ENCODE data around the gene WDR26.
"Not testable (repeated sequence)": the region's sequence is repeated elsewhere in the genome, so short reads cannot be mapped to it uniquely, and the experiment has no call there.

The WDR26 gene

DNA sequence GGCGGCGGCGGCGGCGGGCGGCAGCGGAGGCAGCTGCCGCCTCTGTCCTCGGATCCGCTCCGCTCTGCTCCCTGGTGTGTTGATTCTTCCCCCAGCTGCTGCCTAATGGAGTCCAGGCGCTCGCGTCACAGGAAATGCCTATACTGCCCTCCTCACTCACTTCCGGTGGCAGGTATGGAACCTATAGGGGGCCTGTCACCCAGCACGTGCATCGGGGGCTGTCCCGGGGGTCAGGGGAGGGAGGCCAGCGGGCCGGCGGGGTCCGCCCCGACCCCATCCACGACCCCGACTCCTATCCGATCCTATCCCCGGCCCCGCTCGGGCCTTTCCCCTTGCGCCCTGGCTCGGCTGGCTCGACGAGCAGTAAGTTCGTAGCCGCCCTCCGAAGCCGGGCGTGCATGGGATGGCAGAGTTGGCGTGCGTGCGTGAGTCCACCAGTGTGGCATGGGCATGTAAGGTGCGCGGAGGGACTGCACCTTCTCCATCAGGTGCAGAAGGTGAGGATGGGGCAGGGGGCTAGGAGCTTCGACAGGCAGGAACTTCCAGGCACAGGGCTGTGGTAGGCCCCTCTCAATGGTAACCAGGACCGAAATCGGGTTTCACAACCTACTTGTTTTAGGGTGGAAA is at the start of gene WDR26:
TSS of gene WDR26 (minus strand) at position 107 of the 627 bp plus-strand sequence.
- peak; percentile 56 to 69 for DNase-seq (ENCODE audit: low read depth in 2 of 2, low spot score in 1 of 2)

DNA sequence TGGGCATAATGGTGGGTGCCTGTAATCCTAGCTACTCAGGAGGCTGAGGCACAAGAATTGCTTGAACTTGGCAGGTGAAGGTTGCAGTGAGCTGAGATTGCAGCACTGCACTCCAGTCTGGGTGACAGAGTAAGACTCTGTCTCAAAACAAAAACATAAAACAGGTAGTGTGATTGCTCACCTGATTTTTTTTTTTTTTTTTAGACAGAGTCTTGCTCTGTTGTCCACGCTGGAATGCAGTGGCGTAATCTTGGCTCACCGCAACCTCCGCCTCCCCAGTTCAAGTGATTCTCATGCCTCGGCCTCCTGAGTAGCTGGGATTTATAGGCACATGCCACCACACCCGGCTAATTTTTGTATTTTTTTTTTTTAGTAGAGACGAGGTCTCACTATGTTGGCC is 48.6 kb upstream of the WDR26 start:
- DNase-seq (ENCODE audit: low read depth in 2 of 2, low spot score in 1 of 2) = not testable (repeated sequence)

DNA sequence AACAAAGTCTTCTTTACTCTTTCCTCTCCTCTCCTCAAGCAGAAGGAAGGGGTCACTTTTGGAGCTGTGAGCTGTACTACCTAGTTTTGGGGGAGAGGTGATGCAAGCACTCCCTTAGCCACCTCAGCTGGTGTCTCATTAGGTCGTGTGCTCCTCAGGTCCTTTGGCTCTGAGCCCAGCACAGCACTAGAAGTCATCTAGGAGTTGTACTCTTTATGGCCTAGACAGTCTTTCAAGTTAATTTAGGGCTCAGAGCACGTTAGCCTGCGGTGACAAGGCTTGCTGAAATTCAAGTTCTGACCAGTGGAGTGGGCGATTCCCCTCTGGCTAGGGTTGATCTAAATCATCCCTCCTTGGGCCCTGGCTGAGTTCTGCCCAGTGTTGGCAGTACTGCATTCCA is 48.0 kb upstream of the WDR26 start:
- DNase-seq (ENCODE audit: low read depth in 2 of 2, low spot score in 1 of 2) = no peak

DNA sequence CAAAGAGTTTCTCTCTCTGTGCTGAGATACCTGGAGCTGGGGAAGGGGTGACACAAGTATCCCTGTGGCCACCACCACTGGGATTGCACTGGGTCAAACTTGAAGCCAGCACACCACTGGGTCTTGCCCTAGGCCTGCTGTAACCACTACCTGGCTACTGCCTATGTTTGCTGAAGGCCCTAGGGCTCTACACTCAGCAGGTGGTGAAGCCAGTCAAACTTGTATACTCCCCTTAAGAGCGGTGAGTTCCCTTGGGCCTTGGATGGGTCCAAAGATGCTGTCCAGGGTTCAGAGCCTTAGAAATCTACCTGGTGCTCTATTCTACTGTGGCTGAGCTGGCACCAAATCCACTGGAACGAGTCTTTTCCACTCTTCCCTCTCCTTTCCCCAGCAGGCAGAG is 47.0 kb upstream of the WDR26 start:
- DNase-seq (ENCODE audit: low read depth in 2 of 2, low spot score in 1 of 2) = no peak

DNA sequence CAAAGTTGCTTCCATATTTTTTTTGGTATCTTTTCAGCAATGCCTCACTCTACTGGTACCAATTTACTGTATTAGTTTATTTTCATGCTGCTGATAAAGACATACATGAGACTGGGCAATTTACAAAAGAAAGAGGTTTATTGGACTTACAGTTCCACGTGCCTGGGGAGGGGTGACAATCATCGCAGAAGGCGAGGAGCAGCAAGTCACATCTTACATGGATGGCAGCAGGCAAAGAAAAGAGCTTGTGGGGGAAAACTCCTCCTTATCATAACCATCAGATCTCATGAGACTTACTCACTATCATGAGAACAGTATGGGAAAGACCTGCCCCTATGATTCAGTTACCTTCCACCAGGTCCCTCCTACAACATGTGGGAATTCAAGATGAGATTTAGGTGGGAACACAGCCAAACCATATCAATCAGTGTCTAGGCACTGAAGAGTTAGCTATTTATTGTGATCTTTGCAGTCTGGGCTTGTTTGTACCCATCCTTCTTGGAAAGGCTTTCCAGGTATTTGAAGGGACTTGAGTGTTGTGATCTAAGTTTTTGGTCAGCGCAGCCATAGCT is 46.4 kb upstream of the WDR26 start:
- DNase-seq (ENCODE audit: low read depth in 2 of 2, low spot score in 1 of 2) = not testable (repeated sequence)

DNA sequence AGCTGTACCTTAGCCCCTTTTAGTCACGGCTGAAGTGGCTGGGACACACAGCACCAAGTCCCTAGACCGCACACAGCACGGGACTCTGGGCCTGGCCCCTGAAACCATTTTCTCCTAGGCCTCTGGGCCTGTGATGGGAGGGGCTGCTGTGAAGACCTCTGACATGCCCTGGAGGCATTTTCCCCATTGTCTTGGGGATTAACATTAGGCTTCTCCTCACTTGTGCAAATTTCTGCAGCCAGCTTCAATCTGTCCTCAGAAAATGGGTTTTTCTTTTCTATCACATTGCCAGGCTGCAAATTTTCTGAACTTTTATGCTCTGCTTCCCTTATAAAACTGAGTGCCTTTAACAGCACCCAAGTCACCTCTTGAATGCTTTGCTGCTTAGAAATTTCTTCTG is 45.6 kb upstream of the WDR26 start:
- DNase-seq (ENCODE audit: low read depth in 2 of 2, low spot score in 1 of 2) = not testable (repeated sequence)

DNA sequence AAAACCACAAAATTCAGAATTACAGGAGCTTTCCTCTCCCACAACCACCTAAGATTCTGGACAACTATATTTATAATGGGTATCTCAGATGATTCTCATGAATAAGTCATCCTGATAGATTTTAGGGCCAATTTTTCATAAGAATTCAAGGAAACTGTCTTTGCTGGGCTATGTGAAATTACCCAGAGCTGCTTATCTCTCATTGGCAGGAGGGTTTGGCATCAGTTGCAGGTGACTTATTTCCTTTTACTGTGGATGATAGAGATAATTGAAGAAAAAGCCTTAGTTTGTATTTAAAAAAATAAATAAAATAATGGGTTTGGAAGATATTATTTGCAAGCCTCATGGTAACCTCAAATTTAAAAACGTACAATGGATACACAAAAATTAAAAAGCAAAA is 38.2 kb upstream of the WDR26 start:
- DNase-seq (ENCODE audit: low read depth in 2 of 2, low spot score in 1 of 2) = no peak

DNA sequence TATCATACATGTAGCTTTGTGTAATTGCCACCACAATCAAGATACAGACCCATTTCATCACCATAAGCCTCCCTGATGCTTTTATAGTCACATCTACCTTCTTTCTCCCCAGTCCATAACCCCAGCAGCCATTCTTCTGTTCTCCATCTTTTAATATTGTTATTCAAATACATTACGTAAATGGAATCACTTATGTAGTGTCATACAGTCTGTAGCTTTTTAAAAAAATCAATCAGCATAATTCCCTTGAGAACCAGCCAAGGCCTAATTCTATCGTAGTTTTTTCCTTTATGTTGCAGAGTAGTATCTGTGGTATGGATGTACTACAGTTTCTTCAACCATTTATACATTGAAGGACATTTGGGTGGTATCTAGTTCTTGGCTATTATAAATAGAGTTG is 31.6 kb upstream of the WDR26 start:
- no peak for DNase-seq (ENCODE audit: low read depth in 2 of 2, low spot score in 1 of 2)

DNA sequence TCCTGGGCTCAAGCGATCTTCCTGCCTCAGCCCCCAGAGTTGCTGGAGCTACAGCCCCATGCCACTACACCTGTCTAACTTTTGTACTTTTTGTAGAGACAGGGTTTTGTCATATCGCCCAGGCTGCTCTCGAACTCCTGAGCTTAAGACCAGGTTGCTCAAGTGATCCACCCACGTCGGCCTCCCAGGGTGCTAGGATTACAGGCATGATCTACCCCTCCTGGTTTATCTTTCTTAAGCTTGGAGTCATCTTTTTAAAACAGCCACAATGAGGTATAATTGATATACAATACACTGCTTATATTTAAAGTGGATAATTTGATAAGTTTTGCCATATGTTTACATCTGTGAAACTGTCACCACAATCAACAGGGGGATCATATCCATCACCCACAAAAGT is 25.4 kb upstream of the WDR26 start:
- DNase-seq (ENCODE audit: low read depth in 2 of 2, low spot score in 1 of 2) = no peak

DNA sequence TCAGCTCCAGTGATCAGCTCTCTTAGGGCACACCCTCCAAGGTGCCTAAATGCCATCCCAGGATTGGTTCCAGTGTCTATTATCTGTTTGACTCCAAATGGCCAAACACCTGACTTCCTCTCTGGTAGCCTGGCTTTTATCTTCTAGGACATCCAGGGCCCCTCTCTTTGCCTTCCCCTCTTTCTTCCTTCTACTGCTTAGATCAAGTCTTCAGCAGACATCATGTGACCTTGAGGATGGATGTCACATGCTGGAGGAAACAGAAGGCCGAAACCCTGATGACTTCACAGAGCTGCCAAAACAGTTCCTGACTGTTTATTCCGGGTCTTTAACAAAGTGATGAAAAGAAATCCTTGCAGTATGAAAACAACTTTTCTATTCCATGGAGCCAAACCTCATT is 24.4 kb upstream of the WDR26 start:
- no peak for DNase-seq (ENCODE audit: low read depth in 2 of 2, low spot score in 1 of 2)

DNA sequence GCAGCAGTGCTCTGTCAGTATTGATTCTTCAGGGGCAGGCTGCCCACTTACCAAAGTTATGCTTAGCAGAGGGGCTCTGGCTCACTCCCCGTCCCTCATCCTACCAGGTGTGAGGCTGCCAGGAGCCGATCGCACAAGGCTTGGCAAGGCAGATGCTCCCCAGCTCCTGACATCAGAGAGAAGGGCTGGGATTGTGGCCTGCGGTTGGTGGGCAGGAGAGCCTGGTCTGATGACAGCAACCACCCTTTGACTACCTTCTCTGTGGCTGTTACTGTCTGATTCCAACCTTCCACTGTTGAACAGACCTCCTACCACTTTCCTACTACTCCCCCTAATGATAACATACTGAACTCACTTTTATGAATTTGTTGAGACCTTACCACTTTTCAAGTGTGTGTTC is 23.7 kb upstream of the WDR26 start:
- no peak for DNase-seq (ENCODE audit: low read depth in 2 of 2, low spot score in 1 of 2)

DNA sequence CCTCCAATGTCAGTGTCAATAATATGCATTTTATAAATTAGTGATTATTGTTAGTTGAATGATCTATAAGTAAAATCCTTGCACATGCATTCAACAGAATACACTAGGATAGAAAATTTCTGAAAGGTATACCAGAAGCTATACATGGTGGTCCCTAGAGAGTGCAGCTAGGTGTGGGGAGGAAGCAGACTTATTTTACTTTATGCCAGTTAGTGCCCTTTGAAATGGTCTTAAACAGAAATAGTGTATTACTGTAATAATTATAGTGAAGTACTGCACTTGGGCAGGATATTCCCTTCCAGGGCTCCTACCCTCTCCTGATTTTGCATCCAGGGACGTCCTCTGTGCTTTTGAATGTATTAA is 23.2 kb upstream of the WDR26 start:
- no peak for DNase-seq (ENCODE audit: low read depth in 2 of 2, low spot score in 1 of 2)

DNA sequence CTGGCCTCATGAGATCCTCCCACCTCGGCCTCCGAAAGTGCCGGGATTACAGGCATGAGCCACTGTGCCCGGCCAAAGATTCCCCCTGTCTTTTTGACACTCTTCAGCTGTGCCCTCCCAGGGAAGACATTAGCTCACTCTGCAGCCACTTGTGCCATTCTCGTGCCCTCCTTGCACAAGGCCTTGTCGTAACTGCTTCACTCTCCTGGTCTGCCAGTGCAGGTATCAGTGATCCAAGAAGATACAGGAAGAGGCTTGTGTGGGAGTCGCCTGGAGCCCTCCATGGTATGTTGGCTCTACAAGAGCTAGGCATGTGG is 22.0 kb upstream of the WDR26 start:
- no peak for DNase-seq (ENCODE audit: low read depth in 2 of 2, low spot score in 1 of 2)

DNA sequence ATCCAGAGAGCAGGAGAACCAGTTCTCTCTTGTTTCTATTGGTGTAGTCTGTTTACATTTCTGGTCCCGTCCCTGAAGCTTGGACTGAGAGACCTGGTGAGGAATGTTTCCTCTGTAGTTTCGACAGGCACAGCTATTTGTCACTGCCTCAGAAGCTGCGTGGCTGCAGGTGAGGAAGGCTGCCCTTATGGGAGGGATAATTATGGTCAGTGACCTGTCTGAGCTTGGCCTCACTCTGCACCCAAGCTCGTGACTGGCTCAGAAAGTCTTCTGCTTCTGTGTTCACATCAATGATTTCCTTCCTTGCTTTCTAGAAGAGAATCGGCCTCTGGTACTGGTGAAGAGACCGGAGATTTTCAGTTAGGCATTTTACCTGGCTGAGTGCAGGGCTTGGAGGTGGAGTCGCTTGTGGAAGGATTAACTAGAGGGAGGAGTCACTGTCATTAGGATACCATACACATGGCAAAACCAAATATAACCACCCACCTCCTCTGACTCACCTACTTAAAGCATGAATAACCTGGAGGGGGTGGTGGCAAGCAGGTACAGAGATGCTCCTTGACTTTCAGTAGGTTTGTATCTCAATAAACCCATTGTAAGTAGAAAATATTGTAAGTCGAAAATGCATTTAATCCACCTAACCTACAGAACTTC is 19.9 kb upstream of the WDR26 start:
- no peak for DNase-seq (ENCODE audit: low read depth in 2 of 2, low spot score in 1 of 2)

DNA sequence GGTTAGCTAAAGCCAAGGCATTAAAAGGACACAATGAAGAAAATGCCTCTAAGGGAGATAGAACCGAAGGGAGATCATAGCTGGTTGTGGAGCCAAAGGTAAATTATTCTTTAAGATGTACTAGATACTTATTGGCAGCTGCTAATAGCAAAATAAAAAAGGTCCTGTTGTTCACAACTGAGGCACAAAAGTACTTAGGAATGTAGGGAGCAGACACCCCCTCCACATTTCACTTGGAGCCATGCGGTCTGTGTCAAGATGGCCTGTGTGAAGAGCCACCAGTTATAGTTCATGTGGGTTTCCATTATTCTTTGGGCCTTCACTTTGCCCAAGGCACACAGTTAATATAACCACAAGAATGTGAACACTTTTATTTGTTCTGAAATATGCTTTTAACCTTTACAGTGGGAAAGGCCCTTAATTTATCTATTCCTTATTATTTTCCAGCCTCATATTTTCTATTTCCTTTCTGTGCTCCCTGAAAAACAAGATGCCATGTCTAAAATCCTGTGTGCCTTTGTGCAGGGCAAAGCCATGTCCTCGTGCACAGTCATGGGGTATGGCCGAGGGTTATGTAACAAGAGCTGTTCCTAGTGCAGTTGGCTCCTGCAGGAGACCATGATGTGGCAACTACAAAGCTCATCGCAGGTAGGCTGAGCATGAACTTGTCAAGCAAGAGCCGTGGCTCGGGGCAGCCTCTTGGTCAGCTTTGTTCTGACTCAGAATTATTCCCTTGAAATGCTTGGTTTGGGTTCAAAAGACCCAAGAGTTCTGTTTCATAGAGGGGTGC is 16.2 kb upstream of the WDR26 start:
- no peak for DNase-seq (ENCODE audit: low read depth in 2 of 2, low spot score in 1 of 2)

DNA sequence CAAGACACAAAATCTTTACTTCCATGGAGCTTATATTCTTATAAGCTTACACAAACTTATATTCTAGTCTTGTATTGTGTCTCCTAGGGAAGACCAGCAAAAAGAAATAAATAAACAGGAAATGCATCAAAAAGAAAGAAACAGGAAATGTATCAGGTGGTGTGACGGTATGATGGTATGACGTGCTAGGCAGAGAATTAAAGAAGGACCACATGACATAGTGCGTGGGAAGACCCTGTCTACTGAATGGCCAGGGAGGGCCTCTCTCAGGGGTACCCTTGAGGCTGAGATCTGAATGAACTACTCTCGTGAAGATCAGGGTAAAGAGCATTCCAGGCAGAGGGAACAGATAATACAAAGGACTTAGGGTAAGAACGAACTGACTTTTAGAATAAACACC is 15.6 kb upstream of the WDR26 start:
- DNase-seq (ENCODE audit: low read depth in 2 of 2, low spot score in 1 of 2) = no peak

DNA sequence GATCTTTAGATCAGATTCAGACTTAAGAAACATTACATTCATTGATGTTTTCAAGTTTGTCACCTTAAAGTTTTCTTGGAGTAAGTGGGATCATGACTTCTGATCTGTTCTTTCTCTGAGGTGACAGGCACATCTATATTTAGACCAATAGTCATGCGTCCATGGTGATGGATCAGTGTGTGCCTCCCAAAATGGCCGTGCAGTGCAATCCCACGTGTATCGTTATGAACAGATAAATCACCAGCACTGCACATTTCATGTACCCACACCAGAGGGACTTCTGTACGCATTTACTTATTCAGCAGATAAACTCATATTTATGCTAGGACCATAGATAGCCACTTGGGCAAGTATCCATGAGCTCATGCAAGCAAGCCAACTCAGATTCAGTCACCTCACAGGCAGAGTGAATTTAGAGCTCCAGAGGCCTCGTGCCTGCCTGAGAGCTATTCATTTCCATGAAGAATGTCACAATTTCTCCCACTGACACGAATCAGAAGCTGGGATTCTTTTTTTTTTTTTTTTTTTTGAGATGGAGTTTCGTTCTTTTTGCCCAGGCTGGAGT is 13.9 kb upstream of the WDR26 start:
- no peak for DNase-seq (ENCODE audit: low read depth in 2 of 2, low spot score in 1 of 2)

DNA sequence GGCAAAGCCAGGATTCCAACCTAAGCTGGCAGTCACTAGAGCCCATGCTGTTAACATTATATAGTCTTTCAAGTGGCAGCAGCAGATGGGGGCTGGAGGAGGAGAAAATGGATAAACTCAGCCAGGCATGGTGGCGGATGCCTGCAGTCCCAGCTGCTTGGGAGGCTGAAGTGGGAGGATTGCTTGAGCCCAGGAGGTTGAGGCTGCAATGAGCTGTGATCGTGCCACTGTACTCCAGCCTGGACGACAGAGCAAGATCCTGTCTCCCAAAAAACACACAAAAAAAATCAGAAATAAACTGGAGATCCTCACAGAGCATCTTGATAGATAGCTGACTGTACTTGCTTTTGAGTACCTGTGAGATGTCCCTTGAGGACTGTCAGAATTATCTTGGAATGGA is 13.4 kb upstream of the WDR26 start:
- no peak for DNase-seq (ENCODE audit: low read depth in 2 of 2, low spot score in 1 of 2)

DNA sequence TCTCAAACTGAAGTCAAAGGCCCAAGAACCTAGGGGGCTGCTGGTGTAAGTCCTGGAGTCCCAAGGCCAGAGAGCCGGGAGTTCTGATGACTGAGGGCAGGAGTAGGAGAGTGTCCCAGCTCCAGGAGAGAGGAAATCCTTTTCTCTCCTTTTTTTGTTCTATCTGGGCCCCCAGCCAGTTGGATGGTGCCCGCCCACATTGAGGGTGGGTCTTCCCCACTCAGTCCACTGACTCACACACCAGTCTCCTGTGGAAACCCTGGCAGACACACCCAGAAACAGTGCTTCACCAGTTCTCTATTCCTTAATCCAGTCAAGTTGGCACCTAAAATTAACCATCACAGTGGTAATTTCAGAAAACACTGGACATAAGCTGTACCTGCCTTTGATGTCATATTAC is 12.7 kb upstream of the WDR26 start:
- DNase-seq (ENCODE audit: low read depth in 2 of 2, low spot score in 1 of 2) = no peak

DNA sequence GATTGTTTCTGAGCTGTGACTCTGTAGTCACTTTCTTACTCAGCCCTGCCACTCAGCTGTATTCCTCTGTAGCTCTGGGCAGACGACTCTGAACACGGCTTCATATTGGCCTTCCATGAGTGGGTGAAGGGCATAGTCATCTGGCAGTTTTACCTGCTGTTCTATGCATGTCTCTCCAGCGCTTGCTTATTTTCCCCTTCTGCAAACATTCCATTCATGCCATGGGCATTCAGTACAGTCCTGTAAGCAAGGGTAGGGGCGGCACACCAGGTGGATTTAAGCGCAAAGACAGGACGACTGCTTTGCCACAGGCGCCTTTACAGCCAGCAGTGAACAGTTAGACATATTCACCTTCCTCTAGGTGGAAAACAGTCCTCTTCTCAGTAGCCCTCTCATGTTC is 4.4 kb upstream of the WDR26 start:
- no peak for DNase-seq (ENCODE audit: low read depth in 2 of 2, low spot score in 1 of 2)

DNA sequence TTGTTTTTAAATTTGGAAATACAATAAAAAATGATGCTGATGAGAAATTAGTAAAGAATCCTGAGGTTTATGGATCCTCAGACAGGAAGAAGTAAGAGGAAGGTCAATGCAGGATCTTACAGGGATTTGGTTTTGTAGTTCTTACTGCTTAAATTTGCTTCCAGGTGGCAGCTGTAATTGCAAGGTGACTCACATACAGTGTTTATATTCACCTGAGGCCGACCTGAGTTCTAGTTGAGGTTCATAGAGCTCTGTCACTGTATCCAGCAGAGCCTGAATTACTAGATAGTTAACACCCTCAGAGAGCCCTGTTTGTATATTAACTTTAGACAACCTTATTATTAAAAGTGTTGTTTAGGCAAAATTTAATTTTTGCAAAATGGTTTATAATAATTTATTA is 1.4 kb upstream of the WDR26 start:
- no peak for DNase-seq (ENCODE audit: low read depth in 2 of 2, low spot score in 1 of 2)

DNA sequence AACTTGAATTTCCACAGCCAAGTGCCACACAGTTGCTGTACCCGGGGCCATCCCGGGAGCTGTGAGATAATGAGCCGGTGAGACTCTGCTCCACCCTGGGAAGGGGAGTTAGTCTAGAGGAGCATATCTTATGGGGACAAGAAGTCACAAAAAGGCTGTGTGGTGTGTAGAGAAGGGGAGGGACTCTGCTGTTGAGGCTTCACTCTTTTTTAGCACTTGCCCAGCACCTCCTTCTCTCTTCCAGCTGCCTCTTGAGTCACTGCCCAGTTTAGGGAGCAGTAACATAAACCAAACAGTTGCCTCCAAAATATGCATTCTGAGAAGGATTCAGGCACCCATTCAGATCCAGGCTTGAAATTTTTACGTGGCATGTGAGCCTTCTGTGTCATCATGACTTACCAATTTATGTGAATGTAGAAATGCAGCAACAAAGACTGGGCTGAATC is 744 bp upstream of the WDR26 start:
- DNase-seq (ENCODE audit: low read depth in 2 of 2, low spot score in 1 of 2) = no peak

Measured in stimulated activated CD8-positive, alpha-beta memory T cell treated with anti-CD3 and anti-CD28 coated beads, Interleukin-4, amount 100 ng/mL, for 1 hour (primary cell).